Peyer's patch (tissue), 4 donors: ENCODE results near the gene GOLIM4.

Experiments used
- CTCF ChIP-seq, 6 experiments: fragments of 450-650 bp in 4 of 6; fragments of 200-600 bp in 2 of 6; sonication (generic) in 1 of 6; IDR thresholded peaks; one replicate each; pipeline ENCODE4 v1.5.1; 2017 to 2019; ENCODE audit warnings: antibody characterized with exemption in 6 of 6, mild to moderate bottlenecking in 3 of 6, moderate library complexity in 1 of 6
- POLR2A ChIP-seq, 2 donors: fragments of 450-650 bp; IDR thresholded peaks; one replicate each; pipeline ENCODE4 v1.5.1; 2017; ENCODE audit warnings: antibody characterized with exemption in 2 of 2, mild to moderate bottlenecking in 2 of 2, moderate library complexity in 2 of 2

- TF ChIP-seq POLR2A (IDR thresholded peaks at IDR 0.05) (no peak), CTCF (IDR thresholded peaks at IDR 0.05) (no peak)
These were observed 71.2 kb downstream of the GOLIM4 start for GRCh38 chr3:168024537-168024941.
